GM23248 (cell line): ENCODE results near the gene LDLRAD4. TPM values are rescaled to one million over a fixed set of nuclear protein-coding genes. Genes with fewer than 3 reads are reported as not detected.
"Not testable (repeated sequence)": the region's sequence is repeated elsewhere in the genome, so short reads cannot be mapped to it uniquely, and the experiment has no call there.

Source experiments
- DNase-seq: peaks from one replicate; pipeline ENCODE4 v3.0.0-alpha.2; 2015
- H2AFZ ChIP-seq: fragments of 200-600 bp; sonication (generic); 2 replicates; pipeline ENCODE4 v1.6.1; 2016; ENCODE audit warnings: antibody characterized with exemption
- H3F3A ChIP-seq: fragments of 200-600 bp; sonication (generic); 2 replicates; pipeline ENCODE4 v1.6.1; 2016; ENCODE audit warnings: mild to moderate bottlenecking, antibody characterized with exemption, mixed run types; ENCODE audit not compliant: insufficient read depth
- H3K27ac ChIP-seq: fragments of 200-600 bp; sonication (generic); 2 replicates; pipeline ENCODE4 v1.5.1; 2016; ENCODE audit warnings: mild to moderate bottlenecking
- H3K27me3 ChIP-seq: fragments of 200-600 bp; sonication (generic); replicated peaks from 2 replicates; pipeline ENCODE4 v1.6.1; 2016; ENCODE audit warnings: mild to moderate bottlenecking; ENCODE audit not compliant: insufficient read depth
- H3K36me3 ChIP-seq: fragments of 200-600 bp; sonication (generic); 2 replicates; pipeline ENCODE4 v1.6.1; 2016; ENCODE audit warnings: low read depth, mild to moderate bottlenecking
- H3K4me1 ChIP-seq: fragments of 200-600 bp; sonication (generic); 2 replicates; pipeline ENCODE4 v1.6.1; 2016; ENCODE audit warnings: mild to moderate bottlenecking; ENCODE audit not compliant: insufficient read depth
- H3K4me2 ChIP-seq: fragments of 200-600 bp; sonication (generic); one replicate; pipeline ENCODE4 v1.6.1; 2016; ENCODE audit warnings: mild to moderate bottlenecking; ENCODE audit not compliant: unreplicated experiment
- H3K4me3 ChIP-seq: fragments of 200-600 bp; sonication (generic); 2 replicates; pipeline ENCODE4 v1.5.1; 2016; ENCODE audit warnings: mild to moderate bottlenecking
- H3K79me2 ChIP-seq: fragments of 200-600 bp; sonication (generic); 2 replicates; pipeline ENCODE4 v1.6.1; 2016; ENCODE audit warnings: mild to moderate bottlenecking; ENCODE audit not compliant: insufficient read depth
- H3K9ac ChIP-seq: fragments of 200-600 bp; sonication (generic); 2 replicates; pipeline ENCODE4 v1.6.1; 2016; ENCODE audit warnings: mild to moderate bottlenecking
- H3K9me2 ChIP-seq: fragments of 200-600 bp; sonication (generic); 2 replicates; pipeline ENCODE4 v1.6.1; 2016; ENCODE audit warnings: mixed run types, mild to moderate bottlenecking, moderate library complexity; ENCODE audit not compliant: insufficient read depth
- H3K9me3 ChIP-seq: fragments of 200-600 bp; sonication (generic); one replicate; pipeline ENCODE4 v1.6.1; 2017; ENCODE audit warnings: low read depth
- H4K20me1 ChIP-seq: fragments of 200-600 bp; sonication (generic); 2 replicates; pipeline ENCODE4 v1.6.0; 2016; ENCODE audit not compliant: insufficient read depth
- EZH2 ChIP-seq: fragments of 200-600 bp; sonication (generic); IDR thresholded peaks from 2 replicates; pipeline ENCODE4 v1.6.1; 2018; ENCODE audit warnings: antibody characterized with exemption, mild to moderate bottlenecking; ENCODE audit not compliant: insufficient read depth, poor library complexity, severe bottlenecking
- EZH2phosphoT487 ChIP-seq: fragments of 200-600 bp; sonication (generic); IDR thresholded peaks from 2 replicates; pipeline ENCODE4 v1.6.1; 2018; ENCODE audit warnings: antibody characterized with exemption, moderate library complexity, mild to moderate bottlenecking, low read depth; ENCODE audit not compliant: insufficient read depth
- WGBS, 2 experiments: methylation state at CpG; one replicate each; pipeline ENCODE4 v1.1.6; 2015 to 2017; ENCODE audit warnings: low lambda C conversion rate in 2 of 2, low coverage in 1 of 2; ENCODE audit errors: missing lambda C conversion rate in 2 of 2; 5-methylcytosine and 5-hydroxymethylcytosine counted together
- in situ Hi-C: fragments of 300-500 bp; cut with MboI; formaldehyde crosslinking; loops from 2 replicates; pipeline ENCODE4 v1.15.0; 2020
- polyA plus RNA-seq: library from polyadenylated mRNA; unstranded; fragments of >200 nt; fragmentation: Nextera tagmentation; extraction: Ambion mirVana; gene quantifications from 2 replicates; pipeline ENCODE4 v1.2.1, GENCODE V29; 2016
- total RNA-seq: library from RNA; depleted of rRNA; stranded (reverse); fragments of >200 nt; shearing (Covaris generic); gene quantifications from 2 replicates; pipeline ENCODE4 v1.2.3, GENCODE V29; 2014

Gene LDLRAD4
- total and polyA plus RNA-seq, 2 experiments from 2014 or later: not detected

DNA sequence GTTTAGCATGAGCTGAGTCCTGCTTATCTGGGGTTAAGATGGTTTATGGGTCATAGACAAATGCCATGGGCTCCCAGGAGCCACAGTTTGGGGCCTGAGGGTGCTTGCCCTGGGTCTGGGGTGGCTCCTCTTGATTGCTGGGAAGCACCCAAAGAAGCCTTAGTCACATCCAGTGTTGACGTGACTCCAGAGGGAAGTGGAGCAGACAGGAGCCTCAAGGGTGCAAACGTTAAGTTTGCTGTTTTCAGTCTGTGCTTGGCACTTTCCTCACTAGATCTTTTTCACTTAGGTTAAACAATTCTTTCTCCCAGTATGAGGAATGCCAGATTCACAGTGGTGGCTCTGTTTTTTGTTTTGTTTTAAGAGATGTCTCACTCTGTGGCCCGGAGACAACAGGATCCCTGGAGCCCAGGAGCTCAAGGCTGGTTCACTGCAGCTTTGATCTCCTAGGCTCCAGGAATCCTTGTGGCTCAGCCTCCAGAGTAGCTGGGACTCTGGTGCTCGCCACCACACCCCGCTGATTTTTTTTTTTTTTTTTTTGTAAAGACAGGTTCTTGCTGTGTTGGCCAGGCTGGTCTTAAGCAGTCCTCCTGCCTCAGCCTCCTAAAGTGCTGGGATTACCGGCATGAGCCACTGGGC is 256.5 kb downstream of the LDLRAD4 start:
- WGBS, 2 experiments: 40 to 44% methylated on average over 6 of the region's 6 CpGs
- Histone ChIP-seq H4K20me1 (no peaks in the 10 kb centered on the region), H3K4me2 (no peak overlapping the region), H3F3A (no peaks in the 10 kb centered on the region), H3K9ac (no peak overlapping the region), H3K27me3 (no peaks in the 10 kb centered on the region; the same call in 1 of the 2 replicates), H3K4me1 (no peaks in the 10 kb centered on the region), H3K79me2 (no peaks in the 10 kb centered on the region), H2AFZ (no peak overlapping the region), H3K4me3 (no peak overlapping the region), H3K27ac (no peak overlapping the region), H3K36me3 (no peaks in the 10 kb centered on the region), H3K9me3 (no peaks in the 10 kb centered on the region), H3K9me2 (no peaks in the 10 kb centered on the region)
- in situ Hi-C loops: no loop called here
- DNase-seq: peak; percentile 28
- no peak for TF ChIP-seq EZH2phosphoT487

DNA sequence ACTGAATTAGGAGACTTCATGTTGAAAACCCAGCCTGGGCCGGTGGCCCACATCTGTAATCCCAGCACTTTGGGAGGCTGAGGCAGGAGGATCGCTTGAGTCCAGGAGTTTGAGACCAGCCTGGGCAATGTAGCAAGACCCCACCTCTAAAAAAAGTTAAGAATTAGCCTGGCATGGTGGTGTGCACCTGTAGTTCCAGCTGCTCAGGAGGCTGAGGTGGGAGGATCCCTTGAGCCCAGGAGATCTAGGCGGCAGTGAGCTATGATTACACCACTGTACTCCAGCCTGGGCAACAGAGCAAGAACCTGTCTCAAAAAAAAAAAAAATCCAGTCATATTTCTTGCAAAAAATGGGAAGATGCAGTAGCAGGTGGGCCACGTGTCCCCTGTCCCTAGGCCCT is 257.8 kb downstream of the LDLRAD4 start:
- H3K36me3 ChIP-seq, H2AFZ ChIP-seq, H3F3A ChIP-seq, H3K27ac ChIP-seq, DNase-seq, H3K27me3 ChIP-seq, in situ Hi-C loops, H3K4me1 ChIP-seq, H3K4me3 ChIP-seq, H3K9me3 ChIP-seq, H3K79me2 ChIP-seq, H3K9me2 ChIP-seq, H3K4me2 ChIP-seq, H4K20me1 ChIP-seq, H3K9ac ChIP-seq: not testable (repeated sequence)
- 59 to 68% methylated on average over 4 of the region's 4 CpGs for WGBS, 2 experiments

- no peaks in the 10 kb centered on the region for H3K9me3 ChIP-seq
- no peak overlapping the region for H2AFZ ChIP-seq
- no peaks in the 10 kb centered on the region for H3K36me3 ChIP-seq
- in situ Hi-C loops: no loop called here
- H3K4me2 ChIP-seq: no peak overlapping the region
- no peaks in the 10 kb centered on the region for H4K20me1 ChIP-seq
- H3K4me1 ChIP-seq: no peaks in the 10 kb centered on the region
- H3F3A ChIP-seq: no peaks in the 10 kb centered on the region
- no peaks in the 10 kb centered on the region; the same call in 1 of the 2 replicates for H3K27me3 ChIP-seq
- no peaks in the 10 kb centered on the region for H3K9me2 ChIP-seq
- TF ChIP-seq EZH2phosphoT487 (no peak), EZH2 (no peak)
- WGBS, 2 experiments: 58 to 61% methylated on average over 6 of the region's 6 CpGs
- H3K27ac ChIP-seq: no peak overlapping the region
- DNase-seq: no peak
- no peak overlapping the region for H3K9ac ChIP-seq
- H3K79me2 ChIP-seq: no peaks in the 10 kb centered on the region
- no peak overlapping the region for H3K4me3 ChIP-seq
These were observed 258.7 kb downstream of the LDLRAD4 start for GRCh38 chr18:13477147-13477683.

DNA sequence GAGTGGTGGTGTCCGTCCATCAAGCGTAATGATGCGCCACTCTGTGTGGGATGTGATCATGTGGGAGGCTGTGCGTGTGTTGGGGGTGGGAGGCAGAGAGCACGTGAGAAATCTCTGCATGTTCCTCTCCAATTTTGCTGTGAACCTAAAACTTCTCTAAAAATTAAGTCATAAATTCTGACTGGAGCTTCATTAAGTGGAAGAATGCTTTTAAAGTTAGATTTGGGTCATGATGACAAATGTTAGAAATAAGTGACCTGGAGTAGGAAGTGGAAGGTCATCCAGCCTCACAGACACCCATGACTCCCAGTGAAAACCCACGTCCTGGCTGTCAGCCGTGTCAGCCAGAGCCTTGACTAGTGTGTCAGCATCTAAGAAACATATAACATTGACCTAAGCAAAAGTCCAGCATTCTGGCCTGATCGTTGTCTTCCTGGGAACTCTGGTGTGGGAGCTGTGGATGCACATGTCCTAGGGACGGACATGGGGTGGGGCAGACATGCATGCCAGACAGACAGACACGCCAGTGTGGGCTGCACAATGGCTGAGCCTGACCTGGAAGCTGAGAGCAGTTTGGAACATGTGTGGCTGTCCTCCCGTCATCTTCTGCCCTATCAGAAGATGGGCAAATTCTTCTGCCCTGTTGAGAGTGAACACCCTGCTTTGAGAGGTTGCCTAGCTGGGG is 262.2 kb downstream of the LDLRAD4 start:
- Histone ChIP-seq H3K27me3 (peaks cover 3% of the 10 kb centered on the region; the same call in 1 of the 2 replicates), H3K9me2 (no peaks in the 10 kb centered on the region), H3K9ac (no peak overlapping the region), H3K9me3 (no peaks in the 10 kb centered on the region), H3K27ac (no peak overlapping the region), H3K4me2 (no peak overlapping the region), H3K4me3 (no peak overlapping the region), H4K20me1 (no peaks in the 10 kb centered on the region), H3K36me3 (no peaks in the 10 kb centered on the region), H3K79me2 (no peaks in the 10 kb centered on the region), H2AFZ (no peak overlapping the region), H3F3A (no peaks in the 10 kb centered on the region), H3K4me1 (no peaks in the 10 kb centered on the region)
- in situ Hi-C loops: no loop called here
- 27 to 28% methylated on average over 11 of the region's 11 CpGs for WGBS, 2 experiments
- no peak for DNase-seq
- TF ChIP-seq EZH2phosphoT487: no peak
- TF ChIP-seq EZH2: no peak
